GM21737 (cell line): ENCODE results near the gene SSX3.
"Not testable (repeated sequence)": the region's sequence is repeated elsewhere in the genome, so short reads cannot be mapped to it uniquely, and the experiment has no call there.

ENCODE experiments used
- ATAC-seq: cut with Tn5 transposase; IDR thresholded peaks from one replicate; pipeline ENCODE4 v1.9.1; 2021; ENCODE audit warnings: mild to moderate bottlenecking, moderate library complexity; ENCODE audit not compliant: unreplicated experiment

Gene SSX3

GRCh38 chrX:48356315-48357094 is at the start of gene SSX3:
Gene SSX3 (minus strand): TSS chrX:48356703. CDS start chrX:48355249, 1,454 bp downstream.
- ATAC-seq: not testable (repeated sequence)

GRCh38 chrX:48397825-48398224 is 41.3 kb upstream of the SSX3 start:
- not testable (repeated sequence) for ATAC-seq

GRCh38 chrX:48396931-48397330 is 40.4 kb upstream of the SSX3 start:
- ATAC-seq: not testable (repeated sequence)

- not testable (repeated sequence) for ATAC-seq
These were observed 26.7 kb upstream of the SSX3 start, which contains the start of gene SSX4 for GRCh38 chrX:48383239-48383638. Gene SSX4 (plus strand): TSS chrX:48383539. CDS start chrX:48384054, 515 bp downstream.

GRCh38 chrX:48370408-48370807 is 13.9 kb upstream of the SSX3 start:
- ATAC-seq: not testable (repeated sequence)

GRCh38 chrX:48367717-48368408 is 11.4 kb upstream of the SSX3 start:
- not testable (repeated sequence) for ATAC-seq

GRCh38 chrX:48359281-48359680 is 2.8 kb upstream of the SSX3 start:
- ATAC-seq: not testable (repeated sequence)

- no peak for ATAC-seq
These were observed 1.2 kb upstream of the SSX3 start for GRCh38 chrX:48357681-48358080.

GRCh38 chrX:48346059-48346458 is 10.4 kb downstream of the SSX3 start:
- ATAC-seq: not testable (repeated sequence)

GRCh38 chrX:48313996-48314395 is 42.5 kb downstream of the SSX3 start:
- not testable (repeated sequence) for ATAC-seq

- no peak for ATAC-seq
These were observed 50.3 kb downstream of the SSX3 start for GRCh38 chrX:48306175-48306574.
